ENCODE results near the gene DIAPH3.

DNA sequence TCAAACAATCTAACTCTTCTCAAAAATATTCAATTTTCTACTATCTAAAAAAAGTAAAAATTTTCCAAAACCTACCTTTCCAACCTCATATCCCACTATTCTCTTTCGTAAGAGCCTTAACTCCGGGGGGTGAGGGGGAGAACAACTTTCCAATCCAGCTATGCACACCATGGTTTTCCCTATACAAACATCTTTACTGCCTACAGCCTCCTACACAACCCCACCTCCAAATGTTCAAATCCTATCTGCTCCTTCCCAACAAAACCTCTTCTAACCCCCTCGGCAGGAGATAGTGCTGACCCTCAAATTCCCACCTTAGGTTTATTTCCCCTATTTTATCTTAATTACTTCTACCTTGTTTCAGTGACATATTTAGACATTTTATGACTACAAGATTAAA is 102.0 kb downstream of the DIAPH3 start:
- TF ChIP-seq, protein P1, sequence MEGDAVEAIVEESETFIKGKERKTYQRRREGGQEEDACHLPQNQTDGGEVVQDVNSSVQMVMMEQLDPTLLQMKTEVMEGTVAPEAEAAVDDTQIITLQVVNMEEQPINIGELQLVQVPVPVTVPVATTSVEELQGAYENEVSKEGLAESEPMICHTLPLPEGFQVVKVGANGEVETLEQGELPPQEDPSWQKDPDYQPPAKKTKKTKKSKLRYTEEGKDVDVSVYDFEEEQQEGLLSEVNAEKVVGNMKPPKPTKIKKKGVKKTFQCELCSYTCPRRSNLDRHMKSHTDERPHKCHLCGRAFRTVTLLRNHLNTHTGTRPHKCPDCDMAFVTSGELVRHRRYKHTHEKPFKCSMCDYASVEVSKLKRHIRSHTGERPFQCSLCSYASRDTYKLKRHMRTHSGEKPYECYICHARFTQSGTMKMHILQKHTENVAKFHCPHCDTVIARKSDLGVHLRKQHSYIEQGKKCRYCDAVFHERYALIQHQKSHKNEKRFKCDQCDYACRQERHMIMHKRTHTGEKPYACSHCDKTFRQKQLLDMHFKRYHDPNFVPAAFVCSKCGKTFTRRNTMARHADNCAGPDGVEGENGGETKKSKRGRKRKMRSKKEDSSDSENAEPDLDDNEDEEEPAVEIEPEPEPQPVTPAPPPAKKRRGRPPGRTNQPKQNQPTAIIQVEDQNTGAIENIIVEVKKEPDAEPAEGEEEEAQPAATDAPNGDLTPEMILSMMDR (conservative IDR thresholded peaks at IDR 0.05): no peak
- TF ChIP-seq ZFX (IDR thresholded peaks at IDR 0.05): no peak

Measured in C4-2B (cell line).